ENCODE results near the gene FBXL19. TPM values are rescaled to one million over a fixed set of nuclear protein-coding genes. Genes with fewer than 3 reads are reported as not detected.
A peak's percentile ranks its signal among the peaks of the same experiment; 100 is the strongest.

The FBXL19 gene
- total and polyA plus RNA-seq, 8 donors = 3.8 to 26.8 (median 6.7) TPM

DNA sequence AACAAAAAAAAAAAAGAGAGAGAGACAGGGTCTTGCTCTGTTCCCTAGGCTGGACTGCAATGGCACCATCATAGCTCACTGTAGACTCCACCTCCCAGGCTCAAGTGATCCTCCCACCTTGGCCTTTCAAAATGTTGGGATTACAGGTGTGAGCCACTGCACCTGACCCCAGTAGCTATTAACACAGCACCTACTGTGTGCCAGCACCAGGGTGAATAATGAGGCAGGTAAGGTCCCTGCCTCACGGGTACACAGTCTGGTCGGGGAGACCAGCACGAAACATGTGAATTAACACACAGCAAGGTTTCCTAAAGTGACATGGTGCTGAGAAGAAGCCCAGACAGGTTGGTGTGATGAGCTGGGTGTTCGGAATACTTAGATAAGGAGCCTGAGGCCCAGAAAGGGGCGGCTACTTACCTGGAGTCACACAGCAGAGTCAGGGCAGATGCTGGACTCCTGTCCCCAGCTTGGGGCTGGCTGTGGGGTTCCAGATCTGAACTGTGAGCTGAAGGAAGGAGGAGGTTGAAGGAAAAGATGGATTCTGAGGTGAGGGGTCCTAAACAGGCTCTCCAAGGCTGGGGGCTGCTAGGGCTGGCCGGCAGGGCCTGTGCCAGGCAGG, 10.5 kb upstream of the FBXL19 start:
- no peaks in the 10 kb centered on the region for H3K36me3 ChIP-seq
- intact Hi-C loops (cut with DNase I) = loop anchor here in 1 of 3 donors (5.0 to 10.0 kb wide), 2 partner anchors 66 to 248 kb away; no protein-coding TSS in a partner anchor
- TF ChIP-seq, protein P1, sequence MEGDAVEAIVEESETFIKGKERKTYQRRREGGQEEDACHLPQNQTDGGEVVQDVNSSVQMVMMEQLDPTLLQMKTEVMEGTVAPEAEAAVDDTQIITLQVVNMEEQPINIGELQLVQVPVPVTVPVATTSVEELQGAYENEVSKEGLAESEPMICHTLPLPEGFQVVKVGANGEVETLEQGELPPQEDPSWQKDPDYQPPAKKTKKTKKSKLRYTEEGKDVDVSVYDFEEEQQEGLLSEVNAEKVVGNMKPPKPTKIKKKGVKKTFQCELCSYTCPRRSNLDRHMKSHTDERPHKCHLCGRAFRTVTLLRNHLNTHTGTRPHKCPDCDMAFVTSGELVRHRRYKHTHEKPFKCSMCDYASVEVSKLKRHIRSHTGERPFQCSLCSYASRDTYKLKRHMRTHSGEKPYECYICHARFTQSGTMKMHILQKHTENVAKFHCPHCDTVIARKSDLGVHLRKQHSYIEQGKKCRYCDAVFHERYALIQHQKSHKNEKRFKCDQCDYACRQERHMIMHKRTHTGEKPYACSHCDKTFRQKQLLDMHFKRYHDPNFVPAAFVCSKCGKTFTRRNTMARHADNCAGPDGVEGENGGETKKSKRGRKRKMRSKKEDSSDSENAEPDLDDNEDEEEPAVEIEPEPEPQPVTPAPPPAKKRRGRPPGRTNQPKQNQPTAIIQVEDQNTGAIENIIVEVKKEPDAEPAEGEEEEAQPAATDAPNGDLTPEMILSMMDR (IDR thresholded peaks at IDR 0.05) = no peak
- no peak for ATAC-seq
- no peaks in the 10 kb centered on the region for H3K9me3 ChIP-seq
- H3K27ac ChIP-seq = no peak overlapping the region
- no peak for FAIRE-seq
- 78 to 85% methylated on average over 6 of the region's 6 CpGs for WGBS, 2 donors
- H3K27me3 ChIP-seq = no peaks in the 10 kb centered on the region
- no peaks in the 10 kb centered on the region for H3K4me1 ChIP-seq
- H3K4me3 ChIP-seq = no peak overlapping the region
- no peak for DNase-seq

DNA sequence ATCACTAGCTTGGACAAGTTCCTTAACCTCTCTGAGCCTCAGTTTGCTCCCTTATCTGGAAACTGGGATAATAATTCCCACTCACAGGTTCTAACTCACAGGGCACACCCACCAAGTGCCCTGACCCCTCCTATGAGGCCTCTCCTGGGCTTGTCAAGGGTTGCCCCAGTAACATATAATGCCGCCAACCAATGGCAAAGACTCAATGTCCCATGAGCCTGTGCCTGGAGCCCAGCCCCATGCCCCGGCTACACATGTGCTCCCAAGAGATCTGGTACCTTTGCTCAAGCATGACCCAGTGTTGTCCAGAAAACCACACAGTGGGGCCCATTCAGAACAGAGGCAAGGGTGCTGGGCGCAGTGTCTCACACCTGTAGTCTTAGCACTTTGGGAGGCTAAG, 8.5 kb upstream of the FBXL19 start:
- H3K9me3 ChIP-seq = no peaks in the 10 kb centered on the region
- TF ChIP-seq, protein P1 (IDR thresholded peaks at IDR 0.05) = no peak
- no peak for DNase-seq
- no peaks in the 10 kb centered on the region for H3K27me3 ChIP-seq
- H3K4me1 ChIP-seq = no peaks in the 10 kb centered on the region
- 88 to 91% methylated on average over 3 of the region's 3 CpGs for WGBS, 2 donors
- H3K27ac ChIP-seq = no peak overlapping the region
- no peaks in the 10 kb centered on the region for H3K36me3 ChIP-seq
- intact Hi-C loops (cut with DNase I) = loop anchor here in 2 of 3 donors (5.0 to 10.0 kb wide), 2 partner anchors 68 to 250 kb away; no protein-coding TSS in a partner anchor
- no peak for ATAC-seq
- FAIRE-seq = no peak
- H3K4me3 ChIP-seq = no peak overlapping the region

DNA sequence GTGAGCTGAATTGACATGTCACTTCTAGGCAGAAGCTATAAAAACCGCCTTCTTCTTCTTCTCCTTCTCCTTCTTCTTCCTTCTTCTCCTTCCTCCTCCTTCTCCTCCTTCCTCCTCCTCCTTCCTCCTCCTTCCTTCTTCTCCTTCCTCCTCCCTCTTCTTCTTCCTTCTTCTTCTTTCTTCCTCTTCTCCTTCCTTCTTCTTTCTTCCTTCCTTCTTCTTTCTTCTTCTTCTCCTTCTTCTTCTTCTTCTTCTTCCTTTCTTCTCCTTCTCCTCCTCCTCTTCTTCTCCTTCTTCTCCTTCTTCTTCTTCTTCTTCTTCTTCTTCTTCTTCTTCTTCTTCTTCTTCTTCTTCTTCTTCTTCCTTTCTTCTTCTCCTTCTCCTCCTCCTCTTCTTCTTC, 4.8 kb upstream of the FBXL19 start:
- TF ChIP-seq, protein P1 (IDR thresholded peaks at IDR 0.05) = no peak
- WGBS, 2 donors = 65 to 78% methylated on average over 1 of the region's 1 CpG

GRCh38 chr16:30920891-30921290, 2.5 kb upstream of the FBXL19 start:
- Histone ChIP-seq H3K27ac (no peak overlapping the region), H3K9me3 (no peaks in the 10 kb centered on the region), H3K27me3 (no peaks in the 10 kb centered on the region), H3K36me3 (no peaks in the 10 kb centered on the region), H3K4me3 (no peak overlapping the region), H3K4me1 (no peaks in the 10 kb centered on the region)
- intact Hi-C loops (cut with DNase I) = no loop called here
- DNase-seq (no peak), FAIRE-seq (no peak), ATAC-seq (no peak)
- TF ChIP-seq, protein P1 (IDR thresholded peaks at IDR 0.05) = no peak
- WGBS, 2 donors = 73 to 77% methylated on average over 2 of the region's 2 CpGs

More for the DNA sequence above, 4.8 kb upstream of the FBXL19 start:
- H3K4me1 ChIP-seq = no peaks in the 10 kb centered on the region
- H3K27me3 ChIP-seq = no peaks in the 10 kb centered on the region
- no peaks in the 10 kb centered on the region for H3K36me3 ChIP-seq
- no peak for ATAC-seq
- H3K4me3 ChIP-seq = no peak overlapping the region
- no peak overlapping the region for H3K27ac ChIP-seq
- intact Hi-C loops (cut with DNase I) = loop anchor here in 2 of 3 donors (5.0 to 10.0 kb wide), 2 partner anchors 71 to 254 kb away; no protein-coding TSS in a partner anchor
- no peak for FAIRE-seq
- DNase-seq = no peak
- no peaks in the 10 kb centered on the region for H3K9me3 ChIP-seq

DNA sequence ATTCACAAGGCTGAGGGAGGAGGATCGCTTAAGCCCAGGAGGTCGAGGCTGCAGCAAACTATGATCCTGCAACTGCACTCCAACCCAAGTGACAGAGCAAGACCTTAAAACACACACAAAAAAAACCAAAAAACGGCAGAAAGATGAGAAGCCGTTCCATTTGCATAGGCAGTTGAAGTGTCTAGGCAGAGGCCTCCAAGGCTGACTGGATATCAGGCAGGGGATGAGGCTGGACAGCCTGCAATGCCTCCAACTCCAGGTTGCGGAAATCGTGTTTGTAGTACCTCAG, 2.0 kb upstream of the FBXL19 start:
- WGBS, 2 donors = 19 to 20% methylated on average over 6 of the region's 6 CpGs
- Histone ChIP-seq H3K4me3 (peak overlapping the region in 3 of 4 donors; percentile 33 to 70 (median 62)), H3K4me1 (no peaks in the 10 kb centered on the region), H3K36me3 (no peaks in the 10 kb centered on the region), H3K27ac (peak overlapping the region in 3 of 4 donors; percentile 71 to 95 (median 92)), H3K27me3 (no peaks in the 10 kb centered on the region), H3K9me3 (no peaks in the 10 kb centered on the region)
- TF ChIP-seq, protein P1 (IDR thresholded peaks at IDR 0.05) = peak in 1 of 4 donors; percentile 74
- ATAC-seq (no peak), DNase-seq (no peak), FAIRE-seq (no peak)
- intact Hi-C loops (cut with DNase I) = no loop called here

Measured in pancreas (tissue), 10 donors.